HG03175 (cell line): ENCODE measurements around the gene BICC1.

ENCODE experiments used
- ATAC-seq: cut with Tn5 transposase; IDR thresholded peaks from one replicate; pipeline ENCODE4 v1.9.1; 2021; ENCODE audit warnings: mild to moderate bottlenecking, moderate library complexity; ENCODE audit not compliant: unreplicated experiment

The BICC1 gene

GRCh38 chr10:58813573-58813972 lies 300.9 kb downstream of the BICC1 start:
- ATAC-seq, result no peak

GRCh38 chr10:58817201-58817846 lies 304.7 kb downstream of the BICC1 start:
- no peak for ATAC-seq

- ATAC-seq, result no peak
These were observed 306.2 kb downstream of the BICC1 start for GRCh38 chr10:58818900-58819299.

GRCh38 chr10:58820386-58820785 lies 307.7 kb downstream of the BICC1 start:
- ATAC-seq, result peak; percentile 60

GRCh38 chr10:58820861-58821751 lies 308.4 kb downstream of the BICC1 start:
- ATAC-seq, result no peak

GRCh38 chr10:58821752-58822056 lies 309.0 kb downstream of the BICC1 start:
- no peak for ATAC-seq

GRCh38 chr10:58823983-58824382 lies 311.3 kb downstream of the BICC1 start:
- ATAC-seq, result no peak

GRCh38 chr10:58824396-58824795 lies 311.7 kb downstream of the BICC1 start:
- no peak for ATAC-seq

GRCh38 chr10:58826694-58827093 lies 314.0 kb downstream of the BICC1 start:
- ATAC-seq, result no peak

- no peak for ATAC-seq
These were observed 314.7 kb downstream of the BICC1 start for GRCh38 chr10:58827381-58827780.

GRCh38 chr10:58829839-58830238 lies 317.2 kb downstream of the BICC1 start:
- ATAC-seq, result no peak

- ATAC-seq, result no peak
These were observed 318.0 kb downstream of the BICC1 start for GRCh38 chr10:58830697-58831096.

GRCh38 chr10:58833771-58834561 lies 321.3 kb downstream of the BICC1 start:
- ATAC-seq, result no peak

- ATAC-seq, result no peak
These were observed 323.6 kb downstream of the BICC1 start for GRCh38 chr10:58836176-58836700.

- ATAC-seq, result no peak
These were observed 324.4 kb downstream of the BICC1 start for GRCh38 chr10:58836991-58837575.

- no peak for ATAC-seq
These were observed 325.2 kb downstream of the BICC1 start for GRCh38 chr10:58837826-58838225.

- no peak for ATAC-seq
These were observed 326.0 kb downstream of the BICC1 start for GRCh38 chr10:58838561-58839208.

- ATAC-seq, result no peak
These were observed 327.1 kb downstream of the BICC1 start for GRCh38 chr10:58839771-58840170.

GRCh38 chr10:58840840-58841435 lies 328.3 kb downstream of the BICC1 start:
- no peak for ATAC-seq

GRCh38 chr10:58842860-58843376 lies 330.2 kb downstream of the BICC1 start:
- no peak for ATAC-seq
